T-helper 1 cell (primary cell): ENCODE data around the gene BOD1.

Experiments
- DNase-seq, 5 donors: peaks; one replicate each; pipeline ENCODE4 v3.0.0-alpha.2; 2012 to 2020

Gene BOD1

DNA sequence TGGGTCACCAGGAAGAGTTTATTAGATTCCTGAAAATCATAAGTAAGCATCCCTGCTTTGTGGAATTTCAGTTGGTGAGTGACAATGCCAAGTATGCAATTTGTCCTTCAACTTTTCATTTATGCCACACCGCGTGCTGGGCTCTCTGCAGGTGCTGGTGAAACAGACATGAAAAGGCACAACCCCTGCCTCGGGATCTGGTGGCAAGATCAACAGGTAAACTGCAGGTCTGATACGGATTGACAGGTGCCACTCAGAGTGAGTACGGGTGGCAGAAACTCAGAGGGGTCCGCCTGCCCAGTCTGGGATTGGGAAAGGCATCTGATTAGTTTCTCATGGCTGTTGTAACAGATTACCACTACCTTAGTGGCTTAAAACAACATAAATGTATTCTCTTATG lies 40.5 kb downstream of the BOD1 start:
- DNase-seq = no peak

DNA sequence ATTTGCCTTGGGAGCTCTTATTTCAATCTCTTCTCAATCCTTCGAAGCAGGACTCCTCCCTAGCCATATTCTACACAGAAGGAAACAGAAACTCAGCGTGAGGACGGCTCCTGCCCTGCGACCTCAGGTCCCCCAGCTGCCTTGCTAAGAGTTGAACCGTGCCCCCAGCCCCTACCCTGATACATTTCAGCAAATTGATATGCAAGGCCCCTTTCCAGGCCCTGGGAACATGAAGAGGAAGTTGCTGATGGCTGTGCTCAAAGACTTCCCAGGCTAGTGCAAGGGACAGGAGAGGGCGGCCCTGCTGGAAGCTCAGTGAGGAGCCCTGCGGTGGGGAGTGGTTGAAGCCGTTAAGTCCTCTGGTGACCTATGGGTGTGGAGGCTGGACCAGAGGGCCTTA lies 41.5 kb downstream of the BOD1 start:
- DNase-seq = no peak

DNA sequence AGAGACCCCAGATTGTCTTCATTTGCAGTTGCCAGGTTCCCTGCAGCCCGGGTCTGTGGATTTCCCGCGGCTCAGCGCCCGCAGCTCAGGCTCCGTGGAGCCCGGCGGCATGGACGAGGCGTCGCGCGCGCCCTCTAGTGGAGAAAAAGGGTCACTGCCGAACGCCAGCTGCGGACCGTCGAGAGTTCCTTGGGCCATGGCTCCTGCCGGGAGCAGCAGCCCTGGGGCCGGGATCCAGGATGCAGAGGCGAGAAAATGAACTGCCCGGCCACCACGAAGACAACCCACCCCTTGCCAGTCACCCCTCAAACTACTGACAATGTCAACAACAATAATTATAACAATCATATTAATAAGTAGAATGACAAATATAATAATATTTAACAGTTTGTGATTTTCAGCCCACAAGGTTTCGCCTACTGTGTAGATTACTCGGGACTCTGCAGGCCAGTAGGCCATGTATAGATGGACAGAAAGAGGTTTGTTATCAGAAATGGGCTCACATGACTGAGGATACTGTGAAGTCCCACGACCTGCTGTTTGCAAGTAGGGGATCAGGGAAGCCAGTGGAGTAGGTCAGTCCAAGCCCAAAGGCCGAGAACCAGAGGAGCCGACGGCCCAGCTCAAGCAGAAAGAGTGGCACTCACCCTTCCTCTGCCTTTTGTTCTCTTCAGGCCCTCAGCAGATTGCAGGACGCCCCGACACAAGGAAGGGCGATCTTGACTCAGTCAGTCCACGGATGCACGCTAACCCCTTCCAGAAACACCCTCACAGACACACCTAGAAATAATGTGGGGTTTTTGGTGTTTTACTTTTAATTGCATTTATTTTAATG lies 43.1 kb downstream of the BOD1 start:
- DNase-seq = peak; percentile 22 to 45 (median 42)

DNA sequence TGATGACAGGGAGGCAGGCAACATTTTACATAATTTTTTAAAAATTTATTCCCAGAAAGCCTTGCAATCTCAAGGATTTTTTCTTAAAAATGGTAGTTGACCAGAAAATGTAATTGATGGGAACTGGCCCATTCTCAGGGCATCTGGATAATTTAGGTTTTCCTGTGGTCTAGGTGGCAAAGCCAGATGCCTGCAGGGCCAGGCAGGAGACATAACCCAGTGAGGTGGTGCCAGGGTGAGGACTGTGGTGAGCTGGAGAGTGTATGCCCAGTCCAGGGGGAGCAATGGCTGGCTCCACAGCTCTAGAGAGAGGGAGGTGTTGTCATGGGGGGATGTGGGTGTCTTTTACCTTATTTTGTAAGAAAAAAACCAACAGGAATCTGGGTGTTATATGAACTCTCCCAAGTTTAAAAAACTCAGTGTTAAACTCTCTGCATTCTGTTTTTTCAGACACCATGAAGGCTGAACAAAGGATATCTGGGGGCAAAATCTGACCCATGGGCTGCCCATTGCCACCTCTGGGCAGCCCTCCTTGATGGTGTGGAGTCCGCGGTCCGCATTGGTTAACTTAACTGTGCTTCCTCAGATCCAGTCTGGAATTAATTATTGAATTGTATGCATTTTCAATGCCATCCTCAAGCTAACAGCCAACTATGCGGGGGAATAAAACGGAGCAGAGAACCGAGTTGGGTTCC lies 43.9 kb downstream of the BOD1 start:
- no peak for DNase-seq

DNA sequence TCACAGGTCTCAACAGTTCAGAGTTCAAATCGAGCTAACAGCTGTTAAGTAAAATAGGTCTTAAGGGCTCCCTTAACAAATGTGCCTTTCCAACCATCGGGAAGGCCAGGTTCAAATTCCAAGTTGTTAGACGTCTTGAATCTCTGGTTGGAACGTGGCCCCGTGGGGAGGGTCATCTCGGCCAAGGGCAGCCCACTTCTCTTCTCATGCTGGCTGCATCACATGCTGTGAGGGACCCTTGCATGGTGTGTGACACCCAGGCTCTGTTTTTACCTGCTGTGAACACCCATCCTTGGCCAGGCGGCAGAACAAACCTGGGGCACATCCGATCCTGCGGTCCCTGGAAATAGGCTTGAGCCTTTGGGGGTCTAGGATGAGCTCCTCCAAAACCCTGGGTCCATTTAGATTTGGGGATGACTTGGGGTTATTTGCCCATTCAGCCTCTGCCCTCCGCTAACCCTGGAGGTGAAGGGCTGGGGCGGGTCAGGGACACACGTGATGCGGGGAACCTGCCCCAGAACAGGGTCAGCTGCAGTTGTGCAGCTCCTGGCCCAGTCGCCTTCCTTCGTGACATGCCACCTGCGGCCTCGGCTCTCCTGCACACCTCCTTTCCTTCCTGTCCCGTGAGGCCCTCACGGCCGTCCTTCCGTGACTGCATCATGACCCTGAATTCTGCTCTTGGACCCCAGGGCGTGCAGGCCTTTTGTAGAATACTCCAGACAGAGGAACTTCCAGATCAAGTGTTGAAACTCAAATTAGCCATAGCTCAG lies 45.9 kb downstream of the BOD1 start:
- DNase-seq = no peak

DNA sequence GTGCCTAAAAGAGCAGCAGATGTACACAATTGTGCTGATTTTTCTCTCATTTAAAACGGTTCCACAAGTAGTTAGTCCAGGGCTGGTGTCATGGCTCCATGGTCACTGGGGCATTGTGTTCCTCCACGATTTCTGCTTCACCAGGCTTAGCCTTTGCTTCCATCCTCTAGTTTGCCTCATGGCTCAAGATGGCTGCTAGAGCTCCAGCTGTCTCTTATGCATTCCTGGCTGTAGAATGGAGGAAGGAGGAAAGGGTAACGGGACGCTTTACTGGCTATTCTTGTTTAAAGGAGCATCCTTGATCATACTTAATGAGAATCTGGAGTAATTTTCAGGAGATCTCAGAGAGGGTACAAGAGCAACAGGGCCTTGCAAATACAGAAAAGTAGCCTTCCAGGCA lies 47.7 kb downstream of the BOD1 start:
- DNase-seq = no peak

DNA sequence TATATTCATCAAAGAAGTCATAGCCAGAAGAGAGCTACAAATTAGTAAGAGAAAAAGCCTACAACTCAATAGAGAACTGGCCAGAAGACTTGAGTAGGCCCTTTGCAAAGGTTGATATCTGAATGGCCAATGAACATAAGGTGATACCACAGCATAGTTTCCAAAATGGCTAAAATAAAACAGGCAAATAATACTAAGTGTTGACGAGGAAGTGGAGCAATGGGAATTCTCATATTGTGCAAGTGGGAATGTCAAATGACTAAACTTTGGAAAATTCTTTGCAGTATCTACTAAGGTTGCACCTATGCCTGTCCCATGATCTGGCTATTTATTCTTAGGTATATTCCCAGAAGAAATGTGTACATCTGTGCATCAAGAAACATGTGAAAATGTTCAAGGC lies 48.3 kb downstream of the BOD1 start:
- DNase-seq = no peak

DNA sequence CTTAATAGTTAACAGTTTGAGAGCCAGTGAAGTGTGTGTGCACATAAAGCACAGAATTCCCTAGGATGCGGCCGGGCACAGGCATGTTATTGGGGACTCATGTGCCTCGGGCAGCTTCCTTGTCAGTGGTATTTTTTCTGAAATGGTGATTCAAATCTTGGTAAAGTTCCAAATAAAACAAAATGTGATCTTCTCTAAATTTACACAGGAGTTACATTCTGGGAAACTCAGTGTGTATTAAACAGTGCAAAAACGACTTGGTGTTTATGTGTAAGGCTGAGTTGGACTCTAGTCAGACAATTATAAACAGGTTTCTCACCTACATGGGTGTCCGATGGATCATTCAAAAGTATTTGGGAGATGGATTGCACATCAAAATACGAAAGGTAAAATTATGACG lies 48.9 kb downstream of the BOD1 start:
- DNase-seq = no peak

DNA sequence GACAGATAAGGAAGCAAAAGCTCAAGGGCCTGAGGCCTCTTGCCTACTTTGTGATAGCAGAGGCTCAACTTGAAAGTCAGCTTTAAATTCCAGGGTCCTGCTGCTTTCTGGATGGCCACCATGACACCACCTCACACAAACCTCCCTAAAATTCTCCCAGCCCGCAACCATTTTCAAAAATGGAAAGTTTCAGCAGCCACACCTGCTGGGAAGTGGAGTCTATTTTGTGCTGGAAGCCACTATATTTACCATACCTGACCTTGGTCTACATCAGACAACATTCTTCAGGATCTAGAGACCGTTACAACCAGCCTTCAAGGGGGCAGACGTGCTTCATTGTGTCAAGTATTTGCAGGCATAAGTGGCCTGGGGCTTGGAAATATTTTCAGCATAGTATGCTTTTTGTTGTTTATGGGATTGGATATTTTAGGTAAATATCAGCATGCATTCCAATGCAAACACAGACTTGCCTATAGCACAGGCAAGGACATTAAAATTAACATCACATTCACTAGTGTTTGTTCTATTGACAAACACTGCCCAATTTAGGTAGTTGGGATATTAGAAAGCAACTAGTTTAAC lies 50.9 kb downstream of the BOD1 start:
- no peak for DNase-seq

DNA sequence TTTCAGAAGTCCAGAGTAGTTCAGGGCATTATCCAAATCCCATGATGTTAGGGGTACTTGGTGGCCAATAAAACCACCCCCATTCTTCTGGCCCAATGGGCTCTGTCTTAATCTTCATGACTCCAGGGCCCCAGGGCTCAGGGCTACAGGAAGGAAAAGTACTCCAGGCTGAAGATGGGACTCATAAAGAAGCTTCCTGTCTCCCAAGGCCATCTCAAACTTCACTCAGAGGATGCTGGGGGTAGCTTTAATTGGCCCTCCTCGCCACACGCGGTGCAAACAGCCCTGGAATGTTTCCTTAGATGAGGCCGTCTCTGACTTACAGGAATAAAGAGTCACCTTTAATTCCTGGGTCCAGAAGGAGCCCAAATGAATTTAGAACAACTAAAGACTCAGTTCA lies 52.3 kb downstream of the BOD1 start:
- DNase-seq = no peak

DNA sequence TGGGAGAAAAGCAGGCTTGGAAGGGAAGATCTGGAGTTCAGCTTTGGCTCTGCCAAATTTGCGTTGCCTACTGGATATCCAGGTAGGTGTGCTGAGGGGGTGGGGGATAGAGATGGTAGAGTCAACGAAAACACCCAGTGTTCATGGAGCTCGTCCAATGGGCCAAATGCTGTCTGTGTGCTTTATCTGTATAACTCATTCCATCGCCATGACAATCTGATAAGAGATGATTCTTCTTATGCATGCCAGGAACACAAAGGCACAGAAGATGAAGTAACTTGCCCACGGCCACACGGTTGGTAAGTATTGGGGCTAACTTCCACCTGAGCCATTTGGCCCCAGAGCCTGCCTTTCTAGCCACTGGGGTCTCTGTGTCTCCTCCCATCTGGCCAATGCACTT lies 53.2 kb downstream of the BOD1 start:
- no peak for DNase-seq

DNA sequence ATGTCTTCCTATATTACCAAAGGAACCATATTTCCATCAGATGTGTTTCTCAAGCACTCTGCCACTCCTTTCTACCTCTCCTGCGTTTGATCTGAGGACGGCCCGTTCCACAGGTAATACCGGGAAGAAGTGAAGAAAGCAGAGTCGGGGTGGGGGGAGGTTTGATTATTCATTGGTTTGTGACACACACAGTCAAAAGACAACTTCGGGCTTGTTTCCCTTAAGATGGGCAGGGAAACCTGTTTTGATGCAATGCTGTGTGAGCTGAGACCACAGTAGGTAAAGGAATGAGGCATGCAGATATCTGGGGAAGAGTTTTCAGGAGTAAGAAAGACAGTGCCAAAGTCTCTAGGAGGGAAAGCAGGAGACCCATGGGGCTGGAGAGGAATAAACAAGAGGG lies 54.0 kb downstream of the BOD1 start:
- DNase-seq = no peak
